ENCODE measurements around the gene AR.
"Not testable (repeated sequence)": the region's sequence is repeated elsewhere in the genome, so short reads cannot be mapped to it uniquely, and the experiment has no call there.

The AR gene

DNA sequence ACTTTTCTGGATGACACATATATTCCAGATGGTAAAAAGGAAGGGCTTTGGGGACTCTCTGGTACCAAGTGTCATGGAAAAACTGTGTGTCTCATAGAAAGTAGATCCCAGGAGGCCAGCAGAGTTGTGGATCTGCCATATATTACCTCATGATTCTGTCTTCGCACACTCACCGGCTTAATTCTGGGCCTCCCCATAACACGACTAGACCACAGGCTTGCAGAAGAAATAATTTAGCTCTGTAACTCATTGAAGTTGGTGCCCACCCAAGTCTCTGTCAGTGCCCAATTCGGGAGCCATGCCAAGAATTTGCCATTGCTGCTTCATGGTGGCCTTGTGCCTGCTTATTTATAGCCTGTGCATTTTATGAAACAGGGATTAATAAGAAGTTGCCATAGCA lies 104.5 kb downstream of the AR start:
- DNase-seq: no peak

DNA sequence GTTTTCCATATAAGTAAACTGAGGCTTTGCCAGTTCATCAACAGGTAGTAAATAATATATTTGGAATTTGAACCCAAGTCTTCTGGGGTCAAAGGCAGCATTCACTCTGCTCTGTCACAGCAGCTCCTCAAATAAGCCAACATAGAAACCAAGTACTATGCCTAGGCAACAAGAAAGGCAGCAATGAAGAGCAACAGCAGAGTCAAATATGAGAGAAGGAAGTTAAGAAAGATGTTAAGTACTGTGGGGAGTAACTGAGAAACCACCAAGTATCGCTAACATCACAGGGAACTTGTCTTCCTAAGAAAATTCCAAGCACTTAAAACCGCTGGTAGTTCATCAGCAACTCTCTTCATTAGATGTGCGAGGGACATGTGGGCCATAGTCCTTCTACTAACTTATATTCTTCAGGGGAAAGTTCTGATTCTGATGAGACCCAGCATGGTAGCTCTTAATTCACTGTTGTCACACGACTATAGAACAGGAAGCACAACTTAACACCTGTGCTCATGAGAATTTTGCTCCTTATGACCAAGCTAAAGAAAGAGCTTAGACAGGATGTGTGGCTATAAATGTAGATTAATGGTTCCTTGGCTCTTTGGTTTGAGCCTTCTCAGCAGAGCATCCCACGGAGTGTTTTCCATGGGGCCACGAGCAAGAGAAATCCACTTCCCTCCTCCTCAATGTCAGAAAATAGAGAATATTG lies 107.8 kb downstream of the AR start:
- no peak for DNase-seq

DNA sequence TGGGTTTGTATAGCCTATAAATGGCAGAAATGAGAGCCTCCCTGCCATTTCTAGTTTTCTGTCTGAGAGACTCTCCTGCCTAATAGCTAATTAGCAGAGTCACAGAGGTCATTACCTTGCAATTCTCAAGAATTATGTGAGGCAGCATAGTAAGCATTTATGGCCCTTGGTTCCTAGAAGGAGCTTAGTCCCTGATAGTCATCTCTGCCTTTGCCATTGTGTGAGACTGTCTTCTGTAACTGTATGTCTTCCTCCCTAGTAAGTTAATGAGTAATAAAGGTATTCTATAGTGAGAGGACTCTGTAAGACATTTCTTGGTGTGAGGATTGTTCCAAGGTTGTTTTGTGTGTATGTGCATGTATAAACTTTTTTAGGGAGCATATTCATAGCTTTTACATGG lies 108.7 kb downstream of the AR start:
- no peak for DNase-seq

DNA sequence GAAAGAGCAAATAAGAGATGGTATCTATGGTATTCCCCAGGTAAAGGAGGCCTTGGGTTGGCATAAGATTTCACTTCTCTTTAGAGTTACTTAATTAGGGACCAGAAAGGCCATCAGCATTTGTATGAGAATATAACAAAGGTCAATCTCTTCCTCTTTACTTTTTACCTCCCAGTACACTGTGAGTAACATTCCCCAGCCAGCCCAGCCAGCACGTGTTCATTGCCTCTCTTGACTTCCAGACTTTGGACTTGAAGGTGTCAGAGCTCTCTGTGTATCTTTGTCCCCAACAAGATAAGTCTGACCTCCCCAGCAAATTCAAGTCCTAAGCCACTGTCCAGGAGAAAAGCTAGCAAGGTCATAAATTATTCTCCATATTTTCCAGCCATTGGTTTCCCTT lies 110.5 kb downstream of the AR start:
- DNase-seq: no peak

DNA sequence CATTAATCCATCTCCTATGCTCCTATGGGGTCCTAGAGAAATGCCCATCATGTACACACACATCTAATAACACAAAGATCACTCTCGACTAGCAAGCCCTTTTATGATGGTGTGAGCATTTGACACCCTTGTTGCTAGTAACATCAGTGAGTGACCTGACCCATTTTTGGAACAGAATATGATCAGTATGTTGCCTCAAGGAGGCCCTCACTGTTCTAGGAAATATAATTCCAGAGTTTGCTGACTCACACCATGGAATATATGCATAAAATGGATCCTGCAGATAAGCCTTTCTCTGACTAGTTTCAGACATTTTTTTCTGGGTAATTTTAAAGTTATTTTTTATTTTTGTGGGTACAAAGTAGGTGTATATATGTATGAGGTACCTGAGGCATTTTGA lies 121.8 kb downstream of the AR start:
- no peak for DNase-seq

DNA sequence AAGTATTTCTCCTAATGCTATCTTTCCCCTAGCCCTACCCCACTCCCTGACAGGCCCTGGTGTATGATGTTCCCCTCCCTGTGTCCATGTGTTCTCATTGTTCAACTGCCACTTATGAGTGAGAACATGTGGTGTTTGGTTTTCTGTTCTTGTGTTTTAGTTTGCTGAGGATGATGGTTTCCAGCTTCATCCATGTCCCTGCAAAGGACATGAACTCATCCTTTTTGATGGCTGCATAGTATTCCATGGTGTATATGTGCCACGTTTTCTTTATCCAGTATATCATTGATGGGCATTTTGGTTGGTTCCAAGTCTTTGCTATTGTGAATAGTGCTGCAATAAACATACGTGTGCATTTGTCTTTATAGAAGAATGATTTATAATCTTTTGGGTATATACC lies 126.9 kb downstream of the AR start:
- DNase-seq: not testable (repeated sequence)

DNA sequence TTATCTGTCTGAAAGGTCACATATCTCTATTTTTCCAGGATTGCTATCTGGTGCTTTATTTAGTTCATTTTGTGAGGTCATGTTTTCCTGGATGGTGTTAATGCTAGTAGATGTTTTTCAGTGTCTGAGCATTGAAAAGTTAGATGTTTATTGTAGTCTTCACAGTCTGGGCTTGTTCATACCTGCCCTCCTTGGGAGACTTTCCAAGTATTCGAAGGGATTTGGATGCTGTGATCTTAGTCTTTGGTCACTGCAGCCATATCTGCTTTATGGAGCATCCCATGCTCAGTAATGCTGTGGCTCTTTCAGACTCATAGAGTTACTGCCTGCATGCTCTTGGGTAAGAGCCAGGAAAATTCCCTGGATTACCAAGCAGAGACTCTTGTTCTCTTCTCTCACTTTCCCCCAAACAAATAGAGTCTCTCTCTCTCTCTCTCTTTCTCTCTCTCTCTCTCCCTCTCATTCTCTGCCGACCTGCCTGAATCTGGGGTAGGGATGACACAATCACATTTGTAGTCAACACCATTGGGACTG lies 130.0 kb downstream of the AR start:
- no peak for DNase-seq

DNA sequence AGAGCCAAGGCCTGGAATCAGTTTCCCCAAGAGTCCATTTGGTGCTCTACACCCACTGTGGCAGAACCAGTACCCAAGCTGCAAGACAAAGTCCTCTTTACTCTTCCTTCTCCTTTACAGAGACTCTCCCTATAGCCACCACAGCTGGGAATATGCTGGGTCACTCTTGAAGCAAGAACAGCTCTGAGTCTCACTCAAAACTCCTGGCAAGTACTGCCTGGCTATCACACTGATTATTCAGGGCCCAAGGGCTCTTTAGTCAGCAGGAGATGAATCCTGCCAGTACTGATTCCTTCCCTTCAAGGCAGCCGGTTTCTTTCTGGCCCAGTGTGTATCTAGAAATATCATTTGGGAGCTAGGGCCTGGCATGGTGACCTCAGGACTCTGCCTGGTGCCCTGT lies 130.9 kb downstream of the AR start:
- no peak for DNase-seq

DNA sequence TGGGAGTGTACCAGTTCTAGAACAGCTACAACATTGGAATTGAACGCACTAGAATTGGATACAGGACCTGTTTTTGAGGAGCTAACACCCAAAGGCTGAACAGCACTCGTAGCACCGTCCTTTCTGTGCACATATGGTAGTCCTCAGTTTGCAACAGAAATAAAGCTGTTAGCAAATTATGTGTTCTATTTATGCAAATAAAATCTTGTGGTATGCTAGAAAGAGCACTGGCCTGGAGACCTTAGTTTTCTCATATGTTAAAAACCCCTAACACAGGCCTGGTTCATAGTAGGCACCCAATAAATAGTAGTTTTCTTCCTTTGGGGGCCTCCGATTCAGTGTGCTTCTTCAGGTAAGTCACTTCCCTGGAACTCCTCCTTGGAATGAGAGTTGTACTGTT lies 140.3 kb downstream of the AR start:
- DNase-seq: no peak

DNA sequence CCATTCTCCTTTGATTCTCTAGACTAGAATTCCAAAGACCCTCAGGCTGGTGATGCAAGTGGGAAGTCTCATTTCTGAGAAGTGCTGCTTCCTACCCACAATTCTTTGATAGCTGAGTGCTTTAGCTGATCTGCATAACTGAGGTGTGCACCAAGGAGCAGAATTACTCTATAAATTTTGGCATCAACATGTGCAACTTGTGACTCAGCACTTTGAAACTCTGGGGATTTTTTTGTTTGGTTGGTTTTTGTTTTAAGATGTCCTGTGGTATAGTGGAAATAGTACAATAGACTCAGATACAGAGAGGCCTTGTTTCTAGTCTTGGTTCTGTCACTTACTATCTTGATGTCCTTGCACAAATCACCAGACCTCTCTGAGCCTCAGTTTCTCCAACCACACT lies 148.4 kb downstream of the AR start:
- no peak for DNase-seq

DNA sequence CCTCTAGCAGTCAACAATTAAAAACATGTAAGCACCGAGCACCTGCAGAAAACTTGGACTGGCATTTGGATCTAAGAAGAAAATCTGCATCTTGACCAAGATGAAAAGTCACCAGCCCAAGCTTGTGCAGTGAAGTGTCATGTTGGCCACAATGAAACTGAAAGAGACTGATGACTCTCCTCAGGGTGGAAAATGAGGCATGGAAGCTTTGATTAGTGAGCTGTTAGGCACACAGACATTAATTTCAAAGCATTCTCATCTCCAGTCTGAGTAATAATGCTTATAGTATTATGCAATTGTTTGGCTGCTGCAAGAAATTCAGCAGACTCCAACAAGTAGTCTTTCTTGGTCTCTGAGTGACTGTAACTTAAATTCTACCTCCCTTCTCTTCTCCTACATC lies 150.1 kb downstream of the AR start:
- no peak for DNase-seq

DNA sequence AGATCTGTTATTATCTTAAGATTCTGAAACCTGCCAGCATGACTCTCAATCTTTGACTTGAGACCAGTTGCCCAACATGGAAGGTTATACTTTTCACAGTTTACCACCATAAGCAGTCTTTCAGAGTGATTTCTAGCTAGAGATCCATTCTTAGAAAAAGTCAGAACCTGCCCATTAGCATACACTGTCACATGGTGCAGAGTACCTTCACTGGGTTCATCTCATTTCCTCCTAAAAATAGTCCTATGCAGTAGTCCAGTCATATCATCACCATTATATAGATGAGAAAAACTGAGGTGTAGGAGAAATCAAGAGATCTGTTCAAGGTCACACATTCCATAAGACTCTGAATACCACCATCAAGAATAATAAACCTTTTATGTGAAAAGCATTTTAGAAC lies 153.6 kb downstream of the AR start:
- no peak for DNase-seq

DNA sequence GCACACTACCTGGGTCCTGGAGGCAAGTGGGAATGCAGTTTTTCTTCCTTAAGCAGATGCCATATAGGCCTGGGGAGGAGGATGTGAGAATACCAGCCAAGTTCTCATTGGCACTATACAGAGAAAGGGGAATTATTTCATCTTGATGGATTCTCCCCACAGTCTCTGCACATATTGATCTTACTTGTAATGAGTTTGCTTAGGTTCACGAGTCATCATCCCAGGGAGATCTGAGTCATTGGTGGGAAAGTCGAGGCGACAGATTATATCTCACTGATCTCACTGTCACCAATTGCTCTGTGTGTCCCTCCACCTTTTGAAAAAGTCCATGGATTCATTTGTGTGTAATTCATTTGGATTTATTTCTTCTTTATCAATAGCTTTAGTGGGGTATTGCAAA lies 156.8 kb downstream of the AR start:
- no peak for DNase-seq

DNA sequence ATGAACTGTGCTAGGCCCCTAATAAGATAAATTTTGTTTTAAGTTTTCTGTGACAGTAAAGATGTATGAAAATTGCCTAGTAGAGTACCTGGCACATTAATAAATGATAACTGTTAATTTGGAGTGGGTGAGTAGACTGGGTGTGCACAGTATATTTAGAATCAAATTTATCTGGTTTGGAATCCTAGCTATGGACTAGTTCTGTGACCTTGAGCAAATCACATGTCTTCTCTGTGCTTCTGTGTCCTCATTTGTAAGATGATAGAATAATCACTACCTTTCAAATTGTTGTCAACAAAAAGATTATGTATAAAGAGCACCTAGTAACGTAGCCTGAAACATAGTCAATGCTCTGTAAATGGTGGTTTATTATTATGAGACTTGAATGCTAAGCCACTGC lies 170.2 kb downstream of the AR start:
- no peak for DNase-seq

DNA sequence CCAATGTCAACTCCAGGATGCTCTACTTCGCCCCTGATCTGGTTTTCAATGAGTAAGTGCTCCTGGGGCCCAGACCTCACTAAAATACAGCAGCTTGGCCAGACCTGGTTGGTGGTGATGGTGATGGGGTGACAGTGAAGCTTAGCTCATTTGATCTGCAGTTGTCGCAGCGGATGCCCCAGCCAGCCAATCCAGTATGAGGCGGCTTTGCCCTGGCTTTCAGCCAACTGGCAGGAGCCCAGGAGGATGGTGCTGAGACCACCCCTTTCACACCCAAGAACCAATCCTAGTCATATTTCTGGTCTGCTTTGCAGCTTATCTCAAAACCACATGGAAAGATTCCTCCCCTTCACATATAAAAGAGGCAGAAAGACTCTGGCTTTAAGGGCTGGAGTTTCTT lies 173.8 kb downstream of the AR start:
- no peak for DNase-seq

DNA sequence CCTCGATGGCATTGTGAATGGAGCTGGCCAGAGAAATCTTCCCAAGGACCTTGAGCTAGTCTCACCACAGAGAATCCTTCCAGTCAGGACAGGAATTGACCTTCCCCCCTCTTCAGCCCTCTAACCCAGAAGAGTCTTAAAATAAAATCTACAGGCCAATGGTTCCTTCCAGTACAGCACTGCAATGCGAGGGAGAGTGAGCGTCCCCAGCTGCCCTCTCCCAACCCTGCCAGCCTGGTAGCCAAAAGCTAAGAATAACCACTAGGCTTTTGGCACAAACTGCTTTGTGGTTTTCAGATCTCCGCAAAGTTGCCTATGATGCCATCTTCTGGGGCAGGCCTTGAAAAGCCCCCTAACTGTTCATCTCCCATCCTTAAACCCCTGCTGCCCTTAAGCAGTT lies 175.1 kb downstream of the AR start:
- DNase-seq: no peak

DNA sequence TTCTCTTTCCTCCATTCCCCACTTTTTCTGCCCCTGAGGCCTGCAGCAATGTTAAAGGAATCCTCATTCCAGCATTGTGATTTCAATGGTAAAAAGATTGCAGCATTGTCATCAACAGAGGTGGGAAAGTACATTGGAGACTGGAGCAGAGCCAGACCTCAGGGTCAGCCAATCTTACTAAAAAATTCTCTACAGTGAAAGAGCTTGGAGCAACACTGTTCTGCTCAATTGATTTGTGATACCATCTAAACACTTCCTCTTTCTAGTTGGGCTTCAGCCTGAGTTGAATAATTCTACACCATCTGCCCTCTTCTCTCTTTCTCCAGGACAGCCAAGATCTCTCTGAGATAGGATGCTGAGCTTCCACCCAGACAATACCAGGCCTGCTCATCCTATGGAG lies 176.5 kb downstream of the AR start:
- no peak for DNase-seq

DNA sequence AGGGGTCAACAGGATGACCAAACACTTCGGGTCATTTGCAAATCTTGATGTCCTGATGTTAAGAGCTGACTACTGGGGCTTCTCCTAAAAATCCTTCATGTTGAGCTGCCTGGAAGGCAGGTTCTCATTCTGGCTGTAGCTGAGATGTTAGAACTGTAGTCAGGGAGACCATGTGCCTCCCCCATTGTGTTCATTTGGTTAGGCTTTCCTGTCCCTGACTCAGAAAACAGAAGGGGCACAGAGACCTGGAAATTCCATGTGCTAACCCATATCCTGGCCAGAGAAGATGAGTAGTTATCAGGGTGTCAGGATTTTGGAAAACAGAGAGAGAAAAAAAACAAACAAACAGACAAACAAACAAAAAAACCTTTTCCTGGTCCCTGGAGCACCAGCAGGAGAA lies 177.5 kb downstream of the AR start:
- DNase-seq: no peak

DNA sequence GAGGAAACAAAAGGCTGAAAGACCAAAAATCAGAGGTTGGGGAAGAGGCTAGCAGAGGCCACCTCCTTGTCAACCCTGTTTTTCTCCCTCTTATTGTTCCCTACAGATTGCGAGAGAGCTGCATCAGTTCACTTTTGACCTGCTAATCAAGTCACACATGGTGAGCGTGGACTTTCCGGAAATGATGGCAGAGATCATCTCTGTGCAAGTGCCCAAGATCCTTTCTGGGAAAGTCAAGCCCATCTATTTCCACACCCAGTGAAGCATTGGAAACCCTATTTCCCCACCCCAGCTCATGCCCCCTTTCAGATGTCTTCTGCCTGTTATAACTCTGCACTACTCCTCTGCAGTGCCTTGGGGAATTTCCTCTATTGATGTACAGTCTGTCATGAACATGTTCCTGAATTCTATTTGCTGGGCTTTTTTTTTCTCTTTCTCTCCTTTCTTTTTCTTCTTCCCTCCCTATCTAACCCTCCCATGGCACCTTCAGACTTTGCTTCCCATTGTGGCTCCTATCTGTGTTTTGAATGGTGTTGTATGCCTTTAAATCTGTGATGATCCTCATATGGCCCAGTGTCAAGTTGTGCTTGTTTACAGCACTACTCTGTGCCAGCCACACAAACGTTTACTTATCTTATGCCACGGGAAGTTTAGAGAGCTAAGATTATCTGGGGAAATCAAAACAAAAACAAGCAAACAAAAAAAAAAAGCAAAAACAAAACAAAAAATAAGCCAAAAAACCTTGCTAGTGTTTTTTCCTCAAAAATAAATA lies 179.9 kb downstream of the AR start:
- DNase-seq: no peak

DNA sequence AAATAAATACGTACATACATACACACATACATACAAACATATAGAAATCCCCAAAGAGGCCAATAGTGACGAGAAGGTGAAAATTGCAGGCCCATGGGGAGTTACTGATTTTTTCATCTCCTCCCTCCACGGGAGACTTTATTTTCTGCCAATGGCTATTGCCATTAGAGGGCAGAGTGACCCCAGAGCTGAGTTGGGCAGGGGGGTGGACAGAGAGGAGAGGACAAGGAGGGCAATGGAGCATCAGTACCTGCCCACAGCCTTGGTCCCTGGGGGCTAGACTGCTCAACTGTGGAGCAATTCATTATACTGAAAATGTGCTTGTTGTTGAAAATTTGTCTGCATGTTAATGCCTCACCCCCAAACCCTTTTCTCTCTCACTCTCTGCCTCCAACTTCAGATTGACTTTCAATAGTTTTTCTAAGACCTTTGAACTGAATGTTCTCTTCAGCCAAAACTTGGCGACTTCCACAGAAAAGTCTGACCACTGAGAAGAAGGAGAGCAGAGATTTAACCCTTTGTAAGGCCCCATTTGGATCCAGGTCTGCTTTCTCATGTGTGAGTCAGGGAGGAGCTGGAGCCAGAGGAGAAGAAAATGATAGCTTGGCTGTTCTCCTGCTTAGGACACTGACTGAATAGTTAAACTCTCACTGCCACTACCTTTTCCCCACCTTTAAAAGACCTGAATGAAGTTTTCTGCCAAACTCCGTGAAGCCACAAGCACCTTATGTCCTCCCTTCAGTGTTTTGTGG lies 180.7 kb downstream of the AR start:
- DNase-seq: no peak

DNA sequence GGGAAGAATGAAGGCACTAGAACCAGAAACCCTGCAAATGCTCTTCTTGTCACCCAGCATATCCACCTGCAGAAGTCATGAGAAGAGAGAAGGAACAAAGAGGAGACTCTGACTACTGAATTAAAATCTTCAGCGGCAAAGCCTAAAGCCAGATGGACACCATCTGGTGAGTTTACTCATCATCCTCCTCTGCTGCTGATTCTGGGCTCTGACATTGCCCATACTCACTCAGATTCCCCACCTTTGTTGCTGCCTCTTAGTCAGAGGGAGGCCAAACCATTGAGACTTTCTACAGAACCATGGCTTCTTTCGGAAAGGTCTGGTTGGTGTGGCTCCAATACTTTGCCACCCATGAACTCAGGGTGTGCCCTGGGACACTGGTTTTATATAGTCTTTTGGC lies 181.7 kb downstream of the AR start:
- no peak for DNase-seq

DNA sequence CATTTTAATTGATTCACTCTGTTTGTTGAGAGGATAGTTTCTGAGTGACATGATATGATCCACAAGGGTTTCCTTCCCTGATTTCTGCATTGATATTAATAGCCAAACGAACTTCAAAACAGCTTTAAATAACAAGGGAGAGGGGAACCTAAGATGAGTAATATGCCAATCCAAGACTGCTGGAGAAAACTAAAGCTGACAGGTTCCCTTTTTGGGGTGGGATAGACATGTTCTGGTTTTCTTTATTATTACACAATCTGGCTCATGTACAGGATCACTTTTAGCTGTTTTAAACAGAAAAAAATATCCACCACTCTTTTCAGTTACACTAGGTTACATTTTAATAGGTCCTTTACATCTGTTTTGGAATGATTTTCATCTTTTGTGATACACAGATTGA lies 182.2 kb downstream of the AR start:
- DNase-seq: no peak

DNA sequence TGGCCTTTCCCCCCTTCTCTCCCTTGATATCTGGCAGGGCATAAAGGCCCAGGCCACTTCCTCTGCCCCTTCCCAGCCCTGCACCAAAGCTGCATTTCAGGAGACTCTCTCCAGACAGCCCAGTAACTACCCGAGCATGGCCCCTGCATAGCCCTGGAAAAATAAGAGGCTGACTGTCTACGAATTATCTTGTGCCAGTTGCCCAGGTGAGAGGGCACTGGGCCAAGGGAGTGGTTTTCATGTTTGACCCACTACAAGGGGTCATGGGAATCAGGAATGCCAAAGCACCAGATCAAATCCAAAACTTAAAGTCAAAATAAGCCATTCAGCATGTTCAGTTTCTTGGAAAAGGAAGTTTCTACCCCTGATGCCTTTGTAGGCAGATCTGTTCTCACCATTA lies 183.8 kb downstream of the AR start:
- no peak for DNase-seq

DNA sequence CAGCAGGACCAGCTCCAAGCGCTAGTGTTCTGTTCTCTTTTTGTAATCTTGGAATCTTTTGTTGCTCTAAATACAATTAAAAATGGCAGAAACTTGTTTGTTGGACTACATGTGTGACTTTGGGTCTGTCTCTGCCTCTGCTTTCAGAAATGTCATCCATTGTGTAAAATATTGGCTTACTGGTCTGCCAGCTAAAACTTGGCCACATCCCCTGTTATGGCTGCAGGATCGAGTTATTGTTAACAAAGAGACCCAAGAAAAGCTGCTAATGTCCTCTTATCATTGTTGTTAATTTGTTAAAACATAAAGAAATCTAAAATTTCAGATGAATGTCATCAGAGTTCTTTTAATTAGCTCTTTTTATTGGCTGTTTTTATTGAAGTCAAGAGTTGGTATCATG lies 186.5 kb downstream of the AR start:
- DNase-seq: no peak
